IPS-NIHi7 (cell line): Measurements from ENCODE around the gene GRIN3B.
A peak's percentile ranks its signal among the peaks of the same experiment; 100 is the strongest.

ENCODE experiments used
- DNase-seq: peaks from one replicate; pipeline ENCODE4 v3.0.0; 2012; ENCODE audit warnings: mixed read lengths; ENCODE audit errors: extremely low spot score

Gene GRIN3B

GRCh38 chr19:1041835-1042685 is 41.8 kb downstream of the GRIN3B start:
- no peak for DNase-seq

DNA sequence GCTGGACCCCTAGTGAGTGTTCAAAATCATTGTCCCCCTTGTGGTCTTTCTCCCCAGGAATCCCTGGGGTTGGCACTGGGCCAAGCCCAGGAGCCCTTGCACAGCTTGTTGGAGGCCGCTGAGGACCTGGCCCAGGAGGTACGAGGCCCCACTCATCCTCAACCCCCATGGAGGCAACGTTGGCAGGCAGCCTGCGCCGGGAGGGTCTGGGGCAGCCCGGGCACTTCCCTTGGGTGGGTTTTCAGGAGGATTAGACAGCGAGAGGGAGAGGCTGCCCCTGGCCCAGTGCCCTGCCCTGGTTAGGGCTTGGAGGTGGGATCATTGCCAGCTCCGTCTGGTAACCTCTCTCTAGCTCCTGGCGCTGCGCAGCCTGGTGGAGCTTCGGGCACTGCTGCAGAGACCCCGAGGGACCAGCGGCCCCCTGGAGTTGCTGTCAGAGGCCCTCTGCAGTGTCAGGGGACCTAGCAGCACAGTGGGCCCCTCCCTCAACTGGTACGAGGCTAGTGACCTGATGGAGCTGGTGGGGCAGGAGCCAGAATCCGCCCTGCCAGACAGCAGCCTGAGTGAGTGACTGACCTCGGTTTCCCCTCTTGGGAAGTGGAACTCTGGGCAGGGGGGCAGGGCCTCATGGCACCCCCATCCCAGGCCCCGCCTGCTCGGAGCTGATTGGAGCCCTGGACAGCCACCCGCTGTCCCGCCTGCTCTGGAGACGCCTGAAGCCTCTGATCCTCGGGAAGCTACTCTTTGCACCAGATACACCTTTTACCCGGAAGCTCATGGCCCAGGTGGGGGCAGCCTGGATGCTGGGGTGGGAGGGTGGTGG is 42.7 kb downstream of the GRIN3B start:
- DNase-seq = no peak

DNA sequence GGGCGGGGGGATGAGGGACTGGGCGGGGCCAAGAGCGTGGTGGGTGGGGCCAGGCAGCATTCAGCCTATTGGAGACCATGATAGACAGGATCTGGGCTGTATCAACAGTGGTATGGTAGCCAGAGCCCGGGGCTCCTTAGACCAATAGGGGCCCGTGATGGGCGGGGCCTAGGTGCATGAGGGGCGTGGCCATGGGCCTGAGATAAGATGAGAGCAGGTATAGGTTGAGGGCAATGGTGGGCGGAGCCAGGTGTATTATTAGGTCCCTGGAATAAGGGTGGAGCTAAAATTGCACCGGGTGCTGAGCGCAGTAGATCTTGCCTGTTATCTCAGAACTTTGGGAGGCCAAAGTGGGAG is 45.0 kb downstream of the GRIN3B start:
- DNase-seq = peak; percentile 91

- DNase-seq = no peak
Measured at GRCh38 chr19:1046117-1046626, 46.0 kb downstream of the GRIN3B start.

DNA sequence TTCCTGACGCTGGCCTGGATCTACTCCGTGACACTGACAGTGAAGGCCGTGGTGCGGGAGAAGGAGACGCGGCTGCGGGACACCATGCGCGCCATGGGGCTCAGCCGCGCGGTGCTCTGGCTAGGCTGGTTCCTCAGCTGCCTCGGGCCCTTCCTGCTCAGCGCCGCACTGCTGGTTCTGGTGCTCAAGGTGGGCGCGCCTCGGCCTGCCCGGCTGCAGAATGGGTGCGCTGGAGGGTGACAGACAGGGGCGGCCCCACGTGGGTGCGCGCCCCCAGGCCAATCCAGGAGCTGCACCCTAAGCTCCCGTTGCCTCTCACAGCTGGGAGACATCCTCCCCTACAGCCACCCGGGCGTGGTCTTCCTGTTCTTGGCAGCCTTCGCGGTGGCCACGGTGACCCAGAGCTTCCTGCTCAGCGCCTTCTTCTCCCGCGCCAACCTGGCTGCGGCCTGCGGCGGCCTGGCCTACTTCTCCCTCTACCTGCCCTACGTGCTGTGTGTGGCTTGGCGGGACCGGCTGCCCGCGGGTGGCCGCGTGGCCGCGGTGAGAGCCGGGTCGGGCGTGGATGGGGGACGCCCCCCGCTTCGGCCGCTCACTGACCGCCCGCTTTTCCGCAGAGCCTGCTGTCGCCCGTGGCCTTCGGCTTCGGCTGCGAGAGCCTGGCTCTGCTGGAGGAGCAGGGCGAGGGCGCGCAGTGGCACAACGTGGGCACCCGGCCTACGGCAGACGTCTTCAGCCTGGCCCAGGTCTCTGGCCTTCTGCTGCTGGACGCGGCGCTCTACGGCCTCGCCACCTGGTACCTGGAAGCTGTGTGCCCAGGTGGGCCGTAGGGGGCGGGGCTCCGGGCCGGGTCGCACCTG is 46.8 kb downstream of the GRIN3B start:
- no peak for DNase-seq

DNA sequence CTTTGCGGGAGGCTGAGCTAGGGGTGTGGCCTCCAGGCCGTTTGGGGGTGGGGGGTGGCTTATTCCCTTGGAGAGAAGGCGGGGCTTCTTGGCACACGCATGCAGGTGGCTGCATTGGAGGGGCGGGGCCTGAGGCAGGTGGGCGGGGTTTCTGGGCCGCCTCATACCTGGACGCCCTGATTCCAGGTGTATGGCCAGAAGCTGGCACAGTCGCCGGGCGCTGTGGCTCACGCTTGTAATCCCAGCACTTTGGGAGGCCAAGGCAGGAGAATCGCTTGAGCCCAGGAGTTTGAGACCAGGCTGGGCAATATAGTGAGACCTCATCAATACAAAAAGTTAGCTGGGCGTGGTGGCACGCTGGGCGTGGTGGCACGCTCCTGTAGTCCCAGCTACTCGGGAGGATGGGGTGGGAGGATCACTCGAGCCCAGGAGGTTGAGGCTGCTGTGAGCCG is 47.5 kb downstream of the GRIN3B start:
- peak; percentile 70 for DNase-seq

GRCh38 chr19:1049106-1049505 is 48.9 kb downstream of the GRIN3B start:
- DNase-seq = no peak

GRCh38 chr19:1049800-1050199 is 49.6 kb downstream of the GRIN3B start:
- DNase-seq = no peak

GRCh38 chr19:1050989-1051788 is 51.0 kb downstream of the GRIN3B start:
- DNase-seq = no peak

DNA sequence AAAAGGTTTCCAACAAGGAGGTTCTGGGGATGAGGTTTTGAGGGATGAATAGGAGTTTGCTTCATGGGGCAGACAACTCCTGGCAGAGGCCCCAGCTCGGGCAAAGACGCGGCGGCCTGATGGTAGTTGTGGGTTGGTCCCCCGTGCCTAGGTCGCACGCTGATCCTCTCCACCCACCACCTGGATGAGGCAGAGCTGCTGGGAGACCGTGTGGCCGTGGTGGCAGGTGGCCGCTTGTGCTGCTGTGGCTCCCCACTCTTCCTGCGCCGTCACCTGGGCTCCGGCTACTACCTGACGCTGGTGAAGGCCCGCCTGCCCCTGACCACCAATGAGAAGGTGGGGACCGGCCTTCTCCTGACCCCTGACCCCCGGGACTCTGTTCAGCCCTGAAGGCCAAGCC is 51.6 kb downstream of the GRIN3B start:
- DNase-seq = no peak

DNA sequence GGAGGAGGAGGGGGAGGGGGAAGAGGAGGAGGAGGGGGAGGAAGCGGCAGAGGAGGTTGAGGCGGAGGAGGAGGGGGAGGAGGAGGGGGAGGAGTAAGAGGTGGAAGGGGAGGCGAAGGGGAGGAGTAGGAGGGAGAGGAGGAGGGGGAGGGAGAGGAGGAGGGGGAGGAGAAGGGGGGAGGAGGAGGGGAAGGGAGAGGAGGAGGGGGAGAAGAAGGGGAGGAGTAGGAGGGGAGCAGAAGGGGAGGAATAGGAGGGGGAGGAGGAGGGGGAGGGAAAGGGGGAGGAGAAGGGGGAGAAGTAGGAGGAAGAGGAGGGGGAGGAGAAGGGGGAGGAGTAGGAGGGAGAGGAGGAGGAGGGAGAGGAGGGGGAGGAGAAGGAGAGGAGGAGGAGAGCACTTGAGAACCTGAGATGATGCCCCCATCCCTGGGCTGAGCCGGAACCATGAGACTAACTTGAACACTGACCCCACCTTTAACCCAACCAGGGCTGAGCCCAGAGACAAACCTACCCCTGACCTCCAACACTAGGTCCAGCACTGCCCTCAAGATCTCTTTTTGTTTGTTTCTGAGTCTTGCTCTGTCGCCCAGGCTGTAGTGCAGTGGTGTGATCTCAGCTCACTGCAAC is 52.2 kb downstream of the GRIN3B start:
- no peak for DNase-seq

DNA sequence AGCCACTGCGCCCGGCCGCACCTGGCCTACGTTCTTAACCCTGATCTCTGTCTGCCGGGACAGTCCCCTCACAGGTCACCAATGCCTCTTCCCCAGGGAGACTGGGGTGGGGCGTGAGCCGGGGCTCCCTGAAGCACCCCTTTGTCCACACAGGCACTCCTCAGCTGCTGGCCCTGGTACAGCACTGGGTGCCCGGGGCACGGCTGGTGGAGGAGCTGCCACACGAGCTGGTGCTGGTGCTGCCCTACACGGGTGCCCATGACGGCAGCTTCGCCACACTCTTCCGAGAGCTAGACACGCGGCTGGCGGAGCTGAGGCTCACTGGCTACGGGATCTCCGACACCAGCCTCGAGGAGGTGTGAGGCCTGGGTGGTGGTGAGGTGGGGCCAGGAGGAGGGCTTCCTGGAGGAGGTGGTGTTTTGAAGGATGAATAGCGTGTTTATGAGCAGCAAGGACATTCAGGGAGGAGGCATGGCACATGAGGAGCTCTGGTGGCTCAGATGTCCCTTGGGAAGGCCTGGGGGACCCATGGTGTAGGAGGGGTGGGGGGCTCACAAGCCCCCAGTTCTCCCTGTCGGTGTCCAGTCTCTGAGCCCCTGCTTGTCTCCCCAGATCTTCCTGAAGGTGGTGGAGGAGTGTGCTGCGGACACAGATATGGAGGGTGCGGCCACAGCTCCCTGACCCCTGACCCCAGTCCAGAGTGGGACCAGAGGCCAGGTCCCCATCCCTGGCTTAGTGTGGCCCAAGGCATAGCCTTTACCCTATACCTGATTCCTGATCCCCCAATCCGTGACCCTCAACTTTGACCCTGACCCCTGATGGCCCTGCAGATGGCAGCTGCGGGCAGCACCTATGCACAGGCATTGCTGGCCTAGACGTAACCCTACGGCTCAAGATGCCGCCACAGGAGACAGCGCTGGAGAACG is 53.2 kb downstream of the GRIN3B start:
- DNase-seq = no peak

- no peak for DNase-seq
Measured at GRCh38 chr19:1054102-1055027, 54.1 kb downstream of the GRIN3B start.

DNA sequence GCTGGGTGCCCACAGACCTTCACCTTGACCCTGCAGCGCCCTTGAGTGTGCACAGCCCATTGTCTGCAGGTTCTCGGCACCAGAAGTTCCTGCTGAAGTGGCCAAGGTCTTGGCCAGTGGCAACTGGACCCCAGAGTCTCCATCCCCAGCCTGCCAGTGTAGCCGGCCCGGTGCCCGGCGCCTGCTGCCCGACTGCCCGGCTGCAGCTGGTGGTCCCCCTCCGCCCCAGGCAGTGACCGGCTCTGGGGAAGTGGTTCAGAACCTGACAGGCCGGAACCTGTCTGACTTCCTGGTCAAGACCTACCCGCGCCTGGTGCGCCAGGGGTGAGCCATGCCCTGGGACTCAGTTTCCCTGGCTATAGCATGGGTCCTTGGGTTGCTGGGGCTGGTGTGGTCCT is 54.8 kb downstream of the GRIN3B start:
- no peak for DNase-seq

DNA sequence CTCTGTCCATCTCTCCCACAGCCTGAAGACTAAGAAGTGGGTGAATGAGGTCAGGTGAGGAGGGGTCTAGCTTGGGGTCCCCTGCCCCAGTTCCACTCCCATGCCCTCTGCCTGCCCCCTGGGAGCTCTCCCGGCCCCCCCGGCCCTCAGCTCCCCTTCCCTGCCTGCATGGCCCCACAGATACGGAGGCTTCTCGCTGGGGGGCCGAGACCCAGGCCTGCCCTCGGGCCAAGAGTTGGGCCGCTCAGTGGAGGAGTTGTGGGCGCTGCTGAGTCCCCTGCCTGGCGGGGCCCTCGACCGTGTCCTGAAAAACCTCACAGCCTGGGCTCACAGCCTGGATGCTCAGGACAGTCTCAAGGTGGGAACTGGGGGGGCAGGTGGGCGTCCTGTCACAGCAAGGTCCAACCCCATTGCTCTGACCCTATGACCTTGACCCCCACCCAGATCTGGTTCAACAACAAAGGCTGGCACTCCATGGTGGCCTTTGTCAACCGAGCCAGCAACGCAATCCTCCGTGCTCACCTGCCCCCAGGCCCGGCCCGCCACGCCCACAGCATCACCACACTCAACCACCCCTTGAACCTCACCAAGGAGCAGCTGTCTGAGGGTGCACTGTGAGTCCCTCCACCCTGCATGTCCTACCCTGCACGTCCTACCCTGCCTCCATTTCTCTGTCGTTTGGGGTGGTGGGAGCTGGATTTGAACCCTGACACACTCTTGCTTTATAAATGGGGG is 55.8 kb downstream of the GRIN3B start:
- no peak for DNase-seq

- DNase-seq = no peak
Measured at GRCh38 chr19:1057176-1057855, 57.1 kb downstream of the GRIN3B start.

DNA sequence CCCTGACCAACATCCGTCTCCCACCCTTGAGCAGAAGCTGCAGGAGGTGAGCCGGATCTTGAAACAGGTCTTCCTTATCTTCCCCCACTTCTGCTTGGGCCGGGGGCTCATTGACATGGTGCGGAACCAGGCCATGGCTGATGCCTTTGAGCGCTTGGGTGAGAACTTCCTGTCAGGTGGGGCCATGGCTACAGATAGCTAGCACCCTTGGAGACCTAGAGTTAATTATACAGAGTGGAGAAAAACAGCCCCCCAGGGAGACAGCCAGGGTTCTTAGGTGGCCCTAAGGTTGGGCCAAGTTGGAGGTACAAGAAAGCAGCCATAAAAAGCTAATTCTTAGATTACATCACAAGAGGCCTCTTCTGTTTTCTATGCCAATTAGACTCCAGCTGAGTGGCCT is 57.9 kb downstream of the GRIN3B start:
- no peak for DNase-seq
